OCI-LY3 (cell line): ENCODE results near the gene EPHB1.

ENCODE experiments used
- H2AFZ ChIP-seq: fragments of 200-600, 300-600 bp; shearing (Covaris generic); 2 replicates; pipeline ENCODE4 v1.6.0; 2014; ENCODE audit warnings: antibody characterized with exemption, low read depth, low read length
- H3K27ac ChIP-seq: fragments of 200-600, 300-600 bp; sonication (generic); 2 replicates; pipeline ENCODE4 v1.5.1; 2014; ENCODE audit warnings: mild to moderate bottlenecking, low read length, moderate library complexity, mixed read lengths
- H3K27me3 ChIP-seq: fragments of 200-600, 300-600 bp; sonication (generic); 2 replicates; pipeline ENCODE4 v1.6.1; 2014; ENCODE audit warnings: low read depth, low read length, mixed read lengths
- H3K36me3 ChIP-seq: fragments of 200-600, 300-600 bp; sonication (generic); replicated peaks from 2 replicates; pipeline ENCODE3; 2014; ENCODE audit warnings: low read depth, low read length, mixed read lengths
- H3K4me1 ChIP-seq: fragments of 300-600, 200-600 bp; sonication (generic); 2 replicates; pipeline ENCODE4 v1.6.1; 2014; ENCODE audit warnings: low read length, mixed read lengths
- H3K4me2 ChIP-seq: fragments of 200-600, 300-600 bp; sonication (generic); 2 replicates; pipeline ENCODE4 v1.6.1; 2014; ENCODE audit warnings: low read length, mixed read lengths
- H3K4me3 ChIP-seq: fragments of 300-600, 200-600 bp; sonication (generic); 2 replicates; pipeline ENCODE4 v1.5.1; 2014; ENCODE audit warnings: antibody characterized with exemption, mild to moderate bottlenecking, low read length, moderate library complexity
- H3K79me2 ChIP-seq: fragments of 300-600, 200-600 bp; shearing (Covaris generic); 2 replicates; pipeline ENCODE4 v1.6.1; 2014; ENCODE audit warnings: mild to moderate bottlenecking, low read length, mixed read lengths
- H3K9ac ChIP-seq: fragments of 300-600, 200-600 bp; shearing (Covaris generic); 2 replicates; pipeline ENCODE4 v1.6.0; 2014; ENCODE audit warnings: mild to moderate bottlenecking, low read length, moderate library complexity
- H3K9me3 ChIP-seq: fragments of 200-600, 300-600 bp; shearing (Covaris generic); 2 replicates; pipeline ENCODE4 v1.6.1; 2014; ENCODE audit warnings: low read length, mixed read lengths; ENCODE audit not compliant: insufficient read depth
- H4K20me1 ChIP-seq: fragments of 200-600, 300-600 bp; sonication (generic); 2 replicates; pipeline ENCODE4 v1.6.1; 2016; ENCODE audit warnings: low read length, mixed read lengths; ENCODE audit not compliant: insufficient read depth
- EZH2phosphoT487 ChIP-seq: fragments of 200-600 bp; shearing (Covaris generic); IDR thresholded peaks from 2 replicates; pipeline ENCODE4 v1.6.1; 2018; ENCODE audit warnings: antibody characterized with exemption, mixed run types, low read depth
- TF ChIP-seq, protein P1 (sequence below): fragments of 200-600, 300-600 bp; sonication (generic); IDR thresholded peaks from 2 replicates; pipeline ENCODE4 v1.5.1; 2014; ENCODE audit warnings: antibody characterized with exemption, low read length, low read depth

EPHB1 gene

GRCh38 chr3:135117977-135118376 is 322.9 kb downstream of the EPHB1 start:
- Histone ChIP-seq H3K9me3 (no peaks in the 10 kb centered on the region), H3K27ac (no peak overlapping the region), H3K27me3 (no peaks in the 10 kb centered on the region), H2AFZ (no peak overlapping the region), H3K4me2 (no peak overlapping the region), H4K20me1 (peaks cover 92% of the 10 kb centered on the region), H3K79me2 (peaks cover 90% of the 10 kb centered on the region), H3K9ac (no peak overlapping the region), H3K4me1 (no peaks in the 10 kb centered on the region), H3K36me3 (peaks cover 56% of the 10 kb centered on the region), H3K4me3 (no peak overlapping the region)
- no peak for TF ChIP-seq EZH2phosphoT487
- TF ChIP-seq, protein P1, sequence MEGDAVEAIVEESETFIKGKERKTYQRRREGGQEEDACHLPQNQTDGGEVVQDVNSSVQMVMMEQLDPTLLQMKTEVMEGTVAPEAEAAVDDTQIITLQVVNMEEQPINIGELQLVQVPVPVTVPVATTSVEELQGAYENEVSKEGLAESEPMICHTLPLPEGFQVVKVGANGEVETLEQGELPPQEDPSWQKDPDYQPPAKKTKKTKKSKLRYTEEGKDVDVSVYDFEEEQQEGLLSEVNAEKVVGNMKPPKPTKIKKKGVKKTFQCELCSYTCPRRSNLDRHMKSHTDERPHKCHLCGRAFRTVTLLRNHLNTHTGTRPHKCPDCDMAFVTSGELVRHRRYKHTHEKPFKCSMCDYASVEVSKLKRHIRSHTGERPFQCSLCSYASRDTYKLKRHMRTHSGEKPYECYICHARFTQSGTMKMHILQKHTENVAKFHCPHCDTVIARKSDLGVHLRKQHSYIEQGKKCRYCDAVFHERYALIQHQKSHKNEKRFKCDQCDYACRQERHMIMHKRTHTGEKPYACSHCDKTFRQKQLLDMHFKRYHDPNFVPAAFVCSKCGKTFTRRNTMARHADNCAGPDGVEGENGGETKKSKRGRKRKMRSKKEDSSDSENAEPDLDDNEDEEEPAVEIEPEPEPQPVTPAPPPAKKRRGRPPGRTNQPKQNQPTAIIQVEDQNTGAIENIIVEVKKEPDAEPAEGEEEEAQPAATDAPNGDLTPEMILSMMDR, result no peak

DNA sequence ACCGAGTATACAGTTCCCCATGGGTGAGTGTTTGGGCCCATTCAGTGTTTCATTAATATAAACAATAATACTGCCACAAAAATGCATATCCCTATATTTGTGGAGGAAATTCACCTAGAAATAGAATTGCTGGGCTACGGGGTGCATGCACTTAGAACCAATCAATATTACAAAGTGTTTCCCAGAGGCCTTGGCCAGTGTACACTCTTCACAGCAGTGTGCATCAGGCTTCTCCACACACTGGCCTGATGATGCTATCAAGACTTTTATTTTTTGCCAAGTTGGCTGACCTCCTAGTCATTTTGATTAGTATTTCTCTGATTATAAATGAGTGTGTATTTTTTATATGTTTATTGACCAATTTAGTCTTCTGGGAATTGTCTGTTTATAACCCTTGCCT is 323.7 kb downstream of the EPHB1 start:
- Histone ChIP-seq H3K4me2 (no peak overlapping the region), H3K4me1 (no peaks in the 10 kb centered on the region), H4K20me1 (peaks cover 92% of the 10 kb centered on the region), H3K27ac (no peak overlapping the region), H3K9ac (no peak overlapping the region), H3K27me3 (no peaks in the 10 kb centered on the region), H3K9me3 (no peaks in the 10 kb centered on the region), H2AFZ (no peak overlapping the region), H3K4me3 (no peak overlapping the region), H3K79me2 (peaks cover 89% of the 10 kb centered on the region), H3K36me3 (peaks cover 58% of the 10 kb centered on the region)
- TF ChIP-seq, protein P1, result no peak
- TF ChIP-seq EZH2phosphoT487, result no peak

DNA sequence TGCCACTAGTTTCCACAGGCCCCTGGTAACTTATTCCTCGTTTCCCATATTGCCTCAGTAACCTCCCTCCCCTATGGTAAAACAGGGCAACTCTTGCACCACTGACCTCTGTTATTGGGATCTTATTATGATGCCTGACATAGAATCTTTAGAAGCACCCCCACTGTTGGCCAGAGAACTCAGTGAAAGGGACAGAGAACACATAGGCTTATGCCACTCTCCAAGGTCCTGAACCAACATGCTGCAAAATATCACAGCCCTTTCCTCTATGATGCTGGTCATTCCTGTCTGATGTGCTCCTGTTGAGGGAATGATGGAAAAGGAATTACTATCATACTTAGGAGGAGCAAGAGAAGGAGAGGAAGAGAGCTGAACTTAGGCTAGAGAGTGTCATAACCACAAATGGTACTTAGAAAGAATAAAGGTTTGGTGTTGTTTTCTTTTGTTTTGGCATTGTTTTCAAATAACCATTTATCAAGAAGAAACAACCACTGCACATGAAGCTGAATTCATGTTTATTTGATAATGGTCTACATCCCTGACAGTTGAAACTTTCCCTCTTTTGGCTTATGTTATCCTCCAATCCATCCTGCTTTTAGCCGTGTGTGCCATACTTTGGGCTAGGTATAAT is 330.2 kb downstream of the EPHB1 start:
- Histone ChIP-seq H3K9ac (no peak overlapping the region), H3K4me1 (no peaks in the 10 kb centered on the region), H4K20me1 (peaks cover 99% of the 10 kb centered on the region), H3K9me3 (no peaks in the 10 kb centered on the region), H3K79me2 (peaks cover 97% of the 10 kb centered on the region), H3K4me2 (no peak overlapping the region), H3K27me3 (no peaks in the 10 kb centered on the region), H3K36me3 (peaks cover 71% of the 10 kb centered on the region), H2AFZ (no peak overlapping the region), H3K27ac (no peak overlapping the region), H3K4me3 (no peak overlapping the region)
- TF ChIP-seq EZH2phosphoT487, result no peak
- TF ChIP-seq, protein P1, result no peak

DNA sequence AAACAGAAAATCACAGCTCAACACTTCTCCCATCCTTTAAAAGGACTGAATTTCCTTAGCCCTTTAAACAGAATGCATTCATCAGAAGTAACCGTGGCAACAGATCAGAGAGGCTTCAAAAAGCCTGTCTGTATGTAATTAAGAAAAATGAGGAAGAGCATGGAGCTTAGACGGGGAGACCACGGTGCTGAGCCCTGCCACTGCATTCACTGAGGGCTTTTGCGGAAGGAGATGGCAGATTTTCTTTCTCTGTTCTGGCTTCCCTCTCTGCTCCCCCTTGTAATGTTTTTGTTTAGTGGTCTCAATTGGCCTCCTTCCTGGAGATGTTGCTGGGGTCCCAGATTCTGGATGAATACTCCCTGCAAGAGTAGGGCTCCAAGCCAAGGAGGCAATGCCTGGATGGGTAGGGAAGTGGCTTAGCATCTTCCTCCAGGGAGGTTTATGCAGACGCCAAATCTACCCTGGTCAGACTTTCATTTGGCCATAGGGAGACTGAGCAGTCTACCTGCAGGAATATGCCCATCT is 332.9 kb downstream of the EPHB1 start:
- Histone ChIP-seq H3K9ac (no peak overlapping the region), H4K20me1 (peaks cover 98% of the 10 kb centered on the region), H3K4me2 (no peak overlapping the region), H3K36me3 (peaks cover 61% of the 10 kb centered on the region), H3K79me2 (peaks cover 87% of the 10 kb centered on the region), H3K4me3 (no peak overlapping the region), H3K4me1 (no peaks in the 10 kb centered on the region), H2AFZ (no peak overlapping the region), H3K27me3 (no peaks in the 10 kb centered on the region), H3K9me3 (no peaks in the 10 kb centered on the region), H3K27ac (no peak overlapping the region)
- TF ChIP-seq EZH2phosphoT487, result no peak
- TF ChIP-seq, protein P1, result no peak
